Stimulated activated CD4-positive, alpha-beta T cell treated with anti-CD3 and anti-CD28 coated beads, Interleukin-15, amount 100 ng/mL, for 24 hours (primary cell): ENCODE results near the gene ZMYM2.

Experiments
- DNase-seq: peaks from one replicate; pipeline ENCODE4 v3.0.0-alpha.2; 2020

The ZMYM2 gene

GRCh38 chr13:20049558-20050473, 91.3 kb downstream of the ZMYM2 start:
- DNase-seq = no peak

GRCh38 chr13:20051366-20051765, 92.8 kb downstream of the ZMYM2 start:
- DNase-seq = no peak

GRCh38 chr13:20053016-20053415, 94.5 kb downstream of the ZMYM2 start:
- DNase-seq = no peak

- DNase-seq = no peak
Observed at GRCh38 chr13:20053891-20054290, 95.4 kb downstream of the ZMYM2 start.

GRCh38 chr13:20054586-20054985, 96.1 kb downstream of the ZMYM2 start:
- DNase-seq = no peak

GRCh38 chr13:20057214-20057613, 98.7 kb downstream of the ZMYM2 start:
- DNase-seq = no peak

- no peak for DNase-seq
Observed at GRCh38 chr13:20057963-20058362, 99.4 kb downstream of the ZMYM2 start.

- DNase-seq = no peak
Observed at GRCh38 chr13:20058476-20058875, 99.9 kb downstream of the ZMYM2 start.

GRCh38 chr13:20064128-20064527, 105.6 kb downstream of the ZMYM2 start:
- DNase-seq = no peak

GRCh38 chr13:20065516-20065915, 107.0 kb downstream of the ZMYM2 start:
- no peak for DNase-seq

GRCh38 chr13:20069956-20070355, 111.4 kb downstream of the ZMYM2 start:
- no peak for DNase-seq

GRCh38 chr13:20073775-20074174, 115.2 kb downstream of the ZMYM2 start:
- no peak for DNase-seq

GRCh38 chr13:20074966-20075365, 116.4 kb downstream of the ZMYM2 start:
- no peak for DNase-seq

- no peak for DNase-seq
Observed at GRCh38 chr13:20077086-20077485, 118.6 kb downstream of the ZMYM2 start.

GRCh38 chr13:20080377-20081164, 122.0 kb downstream of the ZMYM2 start:
- DNase-seq = no peak

GRCh38 chr13:20090349-20090748, 131.8 kb downstream of the ZMYM2 start:
- DNase-seq = no peak

GRCh38 chr13:20093951-20094350, 135.4 kb downstream of the ZMYM2 start:
- no peak for DNase-seq

- no peak for DNase-seq
Observed at GRCh38 chr13:20099319-20099718, 140.8 kb downstream of the ZMYM2 start.

GRCh38 chr13:20101467-20102316, 143.2 kb downstream of the ZMYM2 start:
- no peak for DNase-seq

- DNase-seq = no peak
Observed at GRCh38 chr13:20102525-20103180, 144.1 kb downstream of the ZMYM2 start.

GRCh38 chr13:20105161-20105689, 146.7 kb downstream of the ZMYM2 start:
- no peak for DNase-seq

- no peak for DNase-seq
Observed at GRCh38 chr13:20106742-20107141, 148.2 kb downstream of the ZMYM2 start.
